H1 (cell line): Measurements from ENCODE around the gene RREB1. TPM values are rescaled to one million over a fixed set of nuclear protein-coding genes. Genes with fewer than 3 reads are reported as not detected.

Source experiments
- BRCA1 ChIP-seq: IDR thresholded peaks from 2 replicates; pipeline ENCODE4 v1.6.1; 2012; ENCODE audit warnings: low read depth, low read length, improper control_type of control experiment
- GTF2F1 ChIP-seq: IDR thresholded peaks from 2 replicates; pipeline ENCODE4 v1.6.1; 2012; ENCODE audit warnings: low read depth, low read length, improper control_type of control experiment, borderline replicate concordance
- HDAC6 ChIP-seq: IDR thresholded peaks from one replicate; pipeline ENCODE4 v1.7.1; 2012; ENCODE audit warnings: low read depth, mild to moderate bottlenecking, inconsistent platforms, low read length, moderate library complexity
- KDM4A ChIP-seq: IDR thresholded peaks from one replicate; pipeline ENCODE4 v1.7.1; 2012; ENCODE audit warnings: low read depth, mild to moderate bottlenecking, moderate library complexity, low read length, inconsistent platforms; ENCODE audit not compliant: severe bottlenecking
- NANOG ChIP-seq: IDR thresholded peaks from 2 replicates; pipeline ENCODE4 v1.6.1; 2011; ENCODE audit warnings: low read length, low read depth, mild to moderate bottlenecking, inconsistent platforms; ENCODE audit not compliant: insufficient read depth, poor library complexity, severe bottlenecking
- PHF8 ChIP-seq: fragments of 200-600 bp; sonication (generic); conservative IDR thresholded peaks from 2 replicates; pipeline ENCODE4 v1.7.1; 2012; ENCODE audit warnings: low read depth, mild to moderate bottlenecking, inconsistent platforms, low read length, moderate library complexity
- POLR2A ChIP-seq, 2 experiments: IDR thresholded peaks; 1 replicate in 1 of 2; 2 replicates in 1 of 2; pipeline ENCODE4 v1.6.1; 2011; ENCODE audit warnings: low read depth in 2 of 2, low read length in 2 of 2, mild to moderate bottlenecking in 2 of 2; ENCODE audit errors: control extremely low read depth in 1 of 2
- RAD21 ChIP-seq, 2 experiments: IDR thresholded peaks in 1 of 2; conservative IDR thresholded peaks in 1 of 2; 2 replicates each; pipeline ENCODE4 v1.6.1; 2011; ENCODE audit warnings: low read depth in 2 of 2, low read length in 2 of 2, improper control_type of control experiment in 1 of 2, inconsistent platforms in 1 of 2, mild to moderate bottlenecking in 1 of 2, moderate library complexity in 1 of 2
- RBBP5 ChIP-seq: IDR thresholded peaks from 2 replicates; pipeline ENCODE4 v1.7.1; 2012; ENCODE audit warnings: low read depth, mild to moderate bottlenecking, inconsistent platforms, low read length, moderate library complexity, borderline replicate concordance
- SAP30 ChIP-seq: fragments of 300-600 bp; sonication (generic); IDR thresholded peaks from 2 replicates; pipeline ENCODE4 v1.7.1; 2012; ENCODE audit warnings: low read length, moderate library complexity, mild to moderate bottlenecking, inconsistent platforms; ENCODE audit not compliant: insufficient read depth, insufficient replicate concordance
- SIN3A ChIP-seq, 2 experiments: IDR thresholded peaks in 1 of 2; conservative IDR thresholded peaks in 1 of 2; 2 replicates each; pipeline ENCODE4 v1.6.1; 2011 to 2012; ENCODE audit warnings: low read length in 2 of 2, improper control_type of control experiment in 1 of 2, low read depth in 1 of 2, mild to moderate bottlenecking in 1 of 2
- TAF1 ChIP-seq: IDR thresholded peaks from 2 replicates; pipeline ENCODE4 v1.6.1; 2011; ENCODE audit warnings: mild to moderate bottlenecking, low read depth, low read length
- polyA plus RNA-seq, 7 experiments: library from polyadenylated mRNA; depleted of rRNA in 3 of 7; stranded (reverse) in 5 of 7; unstranded in 2 of 7; fragments of >200 nt in 5 of 7; fragments of 200-250 nt in 2 of 7; gene quantifications; 1 replicate in 5 of 7; 2 replicates in 1 of 7; 4 replicates in 1 of 7; pipeline versions ENCODE4 v1.2.1 to v1.2.3, GENCODE V29; 2011 to 2013; ENCODE audit warnings: missing spikeins in 2 of 7, mixed read lengths in 2 of 7
- total RNA-seq: library from RNA; stranded (reverse); fragmentation: NEBNext Ultra II Directional; extraction: Animal tissue kit (Norgen Biotek cat#: 25700); gene quantifications from 2 replicates; pipeline ENCODE4 v1.2.1, GENCODE V29; 2021
- TF ChIP-seq, protein P1 (sequence below), 3 experiments: IDR thresholded peaks; 1 replicate in 2 of 3; 2 replicates in 1 of 3; pipeline versions ENCODE4 v1.5.1 to v1.6.1; 2011; ENCODE audit warnings: low read length in 3 of 3, mild to moderate bottlenecking in 3 of 3, inconsistent platforms in 2 of 3, low read depth in 1 of 3, moderate library complexity in 1 of 3; ENCODE audit not compliant: insufficient read depth in 1 of 3; ENCODE audit errors: control extremely low read depth in 1 of 3
- TF ChIP-seq, protein P2 (sequence below): IDR thresholded peaks from 2 replicates; pipeline ENCODE4 v1.6.1; 2012; ENCODE audit warnings: inconsistent platforms

Gene RREB1
- total and polyA plus RNA-seq, 2 of the 8 experiments (the other 6 are each of a cell fraction or from before 2014, with no cell fraction given), result 3.9 to 34.7 TPM

DNA sequence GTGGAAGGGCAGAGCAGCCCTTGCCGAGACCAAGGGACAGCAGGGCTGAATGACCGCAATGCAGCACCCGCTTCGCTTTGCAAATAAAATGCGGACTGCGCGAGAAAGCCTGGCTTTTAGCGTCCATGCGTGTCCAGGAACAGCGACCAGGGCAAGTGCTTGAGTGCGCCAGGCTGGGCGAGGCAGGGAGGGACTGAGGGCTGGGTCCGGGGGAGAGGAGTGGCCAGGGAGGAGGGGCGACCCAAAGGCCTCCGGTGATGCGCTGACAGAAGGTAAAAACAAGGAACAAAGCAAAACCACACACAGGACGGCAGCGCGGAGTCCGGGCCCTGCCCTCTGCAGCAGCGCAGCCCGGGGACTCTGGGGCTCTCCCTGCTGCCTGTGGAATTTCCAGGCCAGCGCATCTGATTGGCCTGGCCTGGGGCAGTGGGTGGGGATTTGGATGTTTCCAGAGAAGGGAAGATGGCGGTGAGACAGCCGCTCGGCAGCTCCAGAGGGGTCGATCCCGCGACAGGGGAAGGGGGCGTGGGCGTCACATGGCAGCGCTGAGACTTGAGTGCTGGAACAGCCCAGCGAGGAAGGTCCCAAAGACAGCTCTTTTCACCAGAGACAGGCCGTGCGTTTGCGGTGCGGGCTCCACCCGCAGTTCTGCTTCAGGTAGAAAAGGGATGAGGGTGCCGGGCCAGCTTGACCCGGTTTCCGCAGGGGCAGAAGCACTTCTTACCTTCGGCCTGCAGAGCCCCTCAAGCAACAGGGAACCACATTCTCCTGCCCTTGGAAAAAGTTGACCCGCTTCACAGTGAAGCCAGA is 153.5 kb downstream of the RREB1 start (continued):
- TF ChIP-seq KDM4A (peak; percentile 52), SIN3A (conservative IDR thresholded peaks at IDR 0.05 in 1 of 2, IDR thresholded peaks at IDR 0.05 in 1 of 2; ENCODE audit: low read depth in 1 of 2, low read length in 2 of 2) (no peak; a peak in 1 of 4 replicates), BRCA1 (0 out of 2 replicates have a peak, but pooled peaks have one; percentile 16), GTF2F1 (0 out of 2 replicates have a peak, but pooled peaks have one; percentile 48), SAP30 (peak; percentile 88), HDAC6 (no peak), RBBP5 (0 out of 2 replicates have a peak, but pooled peaks have one; percentile 70), PHF8 (peak; percentile 52; the same call in 1 of the 2 replicates), TAF1 (peak; percentile 70; the same call in 1 of the 2 replicates), NANOG (no peak), RAD21 (IDR thresholded peaks at IDR 0.05 in 1 of 2, conservative IDR thresholded peaks at IDR 0.05 in 1 of 2; ENCODE audit: low read depth in 2 of 2, low read length in 2 of 2) (peak in 1 of 2 experiments; percentile 20; a peak in 2 of 4 replicates), POLR2A (IDR thresholded peaks at IDR 0.05; ENCODE audit: control extremely low read depth in 1 of 2, low read depth in 2 of 2, low read length in 2 of 2) (peak in 1 of 2 experiments; percentile 83; a peak in 2 of 3 replicates)
- TF ChIP-seq, protein P1, sequence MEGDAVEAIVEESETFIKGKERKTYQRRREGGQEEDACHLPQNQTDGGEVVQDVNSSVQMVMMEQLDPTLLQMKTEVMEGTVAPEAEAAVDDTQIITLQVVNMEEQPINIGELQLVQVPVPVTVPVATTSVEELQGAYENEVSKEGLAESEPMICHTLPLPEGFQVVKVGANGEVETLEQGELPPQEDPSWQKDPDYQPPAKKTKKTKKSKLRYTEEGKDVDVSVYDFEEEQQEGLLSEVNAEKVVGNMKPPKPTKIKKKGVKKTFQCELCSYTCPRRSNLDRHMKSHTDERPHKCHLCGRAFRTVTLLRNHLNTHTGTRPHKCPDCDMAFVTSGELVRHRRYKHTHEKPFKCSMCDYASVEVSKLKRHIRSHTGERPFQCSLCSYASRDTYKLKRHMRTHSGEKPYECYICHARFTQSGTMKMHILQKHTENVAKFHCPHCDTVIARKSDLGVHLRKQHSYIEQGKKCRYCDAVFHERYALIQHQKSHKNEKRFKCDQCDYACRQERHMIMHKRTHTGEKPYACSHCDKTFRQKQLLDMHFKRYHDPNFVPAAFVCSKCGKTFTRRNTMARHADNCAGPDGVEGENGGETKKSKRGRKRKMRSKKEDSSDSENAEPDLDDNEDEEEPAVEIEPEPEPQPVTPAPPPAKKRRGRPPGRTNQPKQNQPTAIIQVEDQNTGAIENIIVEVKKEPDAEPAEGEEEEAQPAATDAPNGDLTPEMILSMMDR (IDR thresholded peaks at IDR 0.05; ENCODE audit: control extremely low read depth in 1 of 3, insufficient read depth in 1 of 3, low read depth in 1 of 3, low read length in 3 of 3), result no peak
- TF ChIP-seq, protein P2, sequence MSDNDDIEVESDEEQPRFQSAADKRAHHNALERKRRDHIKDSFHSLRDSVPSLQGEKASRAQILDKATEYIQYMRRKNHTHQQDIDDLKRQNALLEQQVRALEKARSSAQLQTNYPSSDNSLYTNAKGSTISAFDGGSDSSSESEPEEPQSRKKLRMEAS, result peak; percentile 67
